Loucy (cell line): ENCODE measurements around the gene DCUN1D4.

Experiments used
- CTCF ChIP-seq: fragments of 200-600 bp; sonication (generic); conservative IDR thresholded peaks from 2 replicates; pipeline ENCODE4 v1.5.1; 2014; ENCODE audit warnings: mild to moderate bottlenecking, antibody characterized with exemption, low read length
- EZH2phosphoT487 ChIP-seq: fragments of 200-600 bp; IDR thresholded peaks from 2 replicates; pipeline ENCODE4 v1.6.1; 2018; ENCODE audit warnings: antibody characterized with exemption, mild to moderate bottlenecking, moderate library complexity, borderline replicate concordance

DNA sequence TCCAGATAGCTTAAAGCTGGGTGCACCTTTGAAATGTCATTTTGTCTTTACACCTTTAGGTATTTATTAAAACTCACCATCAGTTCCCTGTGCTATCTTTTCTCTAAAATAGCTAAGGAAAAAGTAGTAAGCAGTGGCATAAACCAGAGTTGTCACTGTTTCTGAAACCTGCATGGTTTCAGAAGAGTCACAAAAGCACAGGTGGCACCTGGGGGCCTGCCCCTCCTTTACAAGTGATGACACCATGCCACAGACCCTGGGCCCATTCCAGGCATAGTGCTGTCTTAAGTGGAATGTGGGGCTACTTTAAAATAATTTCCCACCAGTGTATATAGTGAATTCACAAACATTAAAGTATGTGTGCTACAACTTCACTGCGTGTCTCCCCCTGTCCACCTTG, 47.8 kb downstream of the DCUN1D4 start:
- no peak for TF ChIP-seq CTCF
- no peak for TF ChIP-seq EZH2phosphoT487
